Measurements from ENCODE around the gene CARD9. TPM values are rescaled to one million over a fixed set of nuclear protein-coding genes. Genes with fewer than 3 reads are reported as not detected.

The CARD9 gene
- total RNA-seq, 1 donor from 2014 or later, result 1.5 TPM

- no peak for DNase-seq (ENCODE audit: low read depth)
Observed at GRCh38 chr9:136335296-136336155, 37.9 kb downstream of the CARD9 start.

DNA sequence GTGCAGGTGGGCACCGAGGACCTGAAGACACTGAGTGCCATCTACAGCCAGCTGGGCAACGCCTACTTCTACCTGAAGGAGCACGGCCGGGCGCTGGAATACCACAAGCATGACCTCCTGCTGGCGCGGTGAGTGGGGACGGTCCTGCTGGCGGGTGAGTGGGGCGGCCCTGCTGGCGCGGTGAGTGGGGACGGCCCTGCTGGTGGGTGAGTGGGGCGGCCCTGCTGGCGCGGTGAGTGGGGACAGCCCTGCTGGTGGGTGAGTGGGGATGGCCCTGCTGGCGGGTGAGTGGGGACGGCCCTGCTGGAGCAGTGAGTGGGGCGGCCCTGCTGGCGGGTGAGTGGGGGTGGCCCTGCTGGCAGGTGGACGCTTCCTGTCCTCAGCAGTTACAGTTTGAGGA lies 38.9 kb downstream of the CARD9 start:
- DNase-seq (ENCODE audit: low read depth), result no peak

- DNase-seq (ENCODE audit: low read depth), result no peak
Observed at GRCh38 chr9:136333486-136333885, 40.0 kb downstream of the CARD9 start.

GRCh38 chr9:136333045-136333444 lies 40.4 kb downstream of the CARD9 start:
- no peak for DNase-seq (ENCODE audit: low read depth)

DNA sequence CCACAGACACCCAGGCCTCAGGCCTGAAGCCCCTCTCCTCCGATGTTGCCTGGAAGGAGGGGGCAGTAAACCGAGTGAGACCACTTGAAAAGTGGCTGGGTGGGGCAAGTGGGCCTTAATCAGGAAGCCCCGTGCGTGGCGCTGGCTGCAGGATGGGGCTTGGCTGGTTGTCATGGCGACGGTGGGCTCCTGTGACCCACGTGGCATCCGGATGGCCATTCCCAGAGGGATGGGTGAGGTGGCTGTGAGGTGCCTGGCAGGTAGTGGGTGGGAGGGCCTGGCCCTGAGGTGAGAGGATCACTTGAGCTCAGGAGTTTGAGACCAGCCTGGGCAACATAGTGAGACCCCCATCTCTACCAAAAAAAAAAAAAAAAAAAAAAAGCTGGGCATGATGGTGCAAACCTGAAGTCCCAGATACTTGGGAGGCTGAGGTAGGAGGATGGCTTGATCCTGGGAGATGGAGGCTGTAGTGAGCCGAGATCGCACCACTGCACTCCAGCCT lies 40.9 kb downstream of the CARD9 start:
- no peak for DNase-seq (ENCODE audit: low read depth)

DNA sequence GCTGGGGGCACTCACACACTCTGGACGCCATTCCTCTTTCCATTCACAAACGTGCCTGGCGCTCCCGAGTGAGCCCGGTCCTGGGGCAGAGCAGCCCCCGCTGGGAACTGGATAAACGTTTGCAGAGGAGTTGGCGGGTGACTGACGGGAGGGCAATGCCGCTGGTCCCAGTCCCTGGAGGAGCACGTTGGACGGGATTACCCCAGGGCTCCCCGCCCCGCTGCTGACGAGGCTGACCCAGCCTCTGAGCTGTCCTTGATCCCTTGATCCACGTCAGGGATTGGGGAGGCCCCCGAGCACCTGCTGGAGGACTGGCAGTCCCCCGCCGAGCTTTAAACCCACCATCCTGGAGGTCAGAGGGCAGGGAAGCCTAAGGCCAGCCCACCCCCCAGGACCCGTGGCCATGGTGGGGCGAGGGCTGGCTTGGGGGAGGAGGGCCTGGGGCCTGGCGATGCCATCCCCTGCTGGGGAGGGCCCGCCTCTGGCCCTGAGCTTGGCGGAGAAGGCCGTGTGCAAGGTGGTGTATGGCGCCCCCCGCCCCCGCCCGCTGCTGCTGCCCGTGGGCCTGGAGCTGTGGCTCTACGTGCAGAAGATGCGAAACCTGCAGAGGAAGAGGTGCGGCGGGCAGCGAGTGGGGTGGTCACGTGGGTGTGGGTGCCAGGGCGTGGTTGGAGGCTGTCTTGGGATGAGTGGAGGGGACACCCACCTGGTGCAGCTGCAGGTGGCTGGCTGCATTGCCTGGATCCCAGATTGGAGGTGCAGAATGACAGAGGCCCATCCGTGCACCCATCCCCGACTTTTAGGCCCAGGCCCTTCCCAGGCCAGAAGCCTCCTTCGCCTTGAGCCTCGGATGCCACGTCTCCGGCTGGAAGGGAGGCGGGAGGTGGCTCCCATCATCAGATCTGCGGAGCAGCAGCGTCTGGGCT lies 41.6 kb downstream of the CARD9 start:
- DNase-seq (ENCODE audit: low read depth), result no peak

DNA sequence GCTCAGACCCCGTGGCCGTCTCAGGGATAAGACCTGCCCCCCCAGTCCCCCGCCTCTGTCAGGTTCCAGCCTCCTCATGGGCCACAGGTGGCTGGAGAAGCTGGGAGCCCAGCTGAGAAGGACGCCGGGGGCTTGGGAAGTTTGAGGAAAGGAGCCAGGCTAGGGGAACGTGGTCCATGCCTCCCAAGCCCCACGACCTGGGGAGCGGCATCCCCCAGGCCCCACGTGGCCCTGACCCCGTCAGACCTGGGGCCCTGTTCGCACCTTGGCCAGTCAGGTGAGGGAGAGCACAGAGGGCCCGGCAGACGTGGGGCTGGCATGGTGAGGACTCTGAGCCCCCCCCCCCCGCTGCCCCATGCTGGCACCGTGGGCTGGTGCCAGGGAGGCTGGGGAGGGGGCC lies 42.4 kb downstream of the CARD9 start:
- no peak for DNase-seq (ENCODE audit: low read depth)

- DNase-seq (ENCODE audit: low read depth), result no peak
Observed at GRCh38 chr9:136330406-136330990, 43.0 kb downstream of the CARD9 start.

GRCh38 chr9:136329636-136330405 lies 43.6 kb downstream of the CARD9 start:
- no peak for DNase-seq (ENCODE audit: low read depth)

- no peak for DNase-seq (ENCODE audit: low read depth)
Observed at GRCh38 chr9:136329211-136329627, 44.2 kb downstream of the CARD9 start.

- no peak for DNase-seq (ENCODE audit: low read depth)
Observed at GRCh38 chr9:136328622-136329041, 44.8 kb downstream of the CARD9 start.

DNA sequence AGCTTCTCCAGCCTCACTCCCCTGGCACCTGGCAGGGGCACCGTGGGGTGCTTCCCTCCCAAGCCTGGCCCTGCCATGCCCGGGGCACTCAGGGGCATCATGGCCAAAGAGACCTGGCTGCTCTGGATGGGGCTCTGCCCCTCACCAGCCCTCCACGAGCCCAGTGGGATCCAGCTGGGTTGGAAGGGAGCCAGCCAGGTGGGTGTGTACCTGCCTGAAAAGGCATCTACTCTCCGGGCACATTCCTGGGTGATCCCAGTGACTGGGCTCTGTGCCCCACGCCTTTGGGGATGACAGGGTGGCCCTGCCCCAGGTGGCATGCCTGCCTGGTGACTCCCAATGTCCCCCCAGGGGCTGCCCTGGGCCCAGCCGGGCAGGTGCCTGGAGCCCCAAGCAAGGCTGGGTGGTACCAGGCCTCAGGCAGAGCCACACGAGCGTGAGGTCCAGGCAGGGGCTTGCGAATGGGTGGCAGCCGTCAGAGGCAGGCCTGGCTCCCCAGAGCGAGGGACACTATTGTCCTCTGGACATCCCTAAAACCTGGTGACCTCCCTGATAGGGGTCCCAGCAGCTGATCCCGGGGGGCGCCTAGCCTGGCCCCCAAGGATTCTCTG lies 45.4 kb downstream of the CARD9 start:
- DNase-seq (ENCODE audit: low read depth), result no peak

GRCh38 chr9:136327304-136327974 lies 46.0 kb downstream of the CARD9 start, which contains the start of gene GPSM1:
Gene GPSM1, plus strand, starts transcription at chr9:136327539. Its CDS starts 157 bp downstream, at chr9:136327696.
- no peak for DNase-seq (ENCODE audit: low read depth)

GRCh38 chr9:136326761-136327303 lies 46.6 kb downstream of the CARD9 start:
- no peak for DNase-seq (ENCODE audit: low read depth)

DNA sequence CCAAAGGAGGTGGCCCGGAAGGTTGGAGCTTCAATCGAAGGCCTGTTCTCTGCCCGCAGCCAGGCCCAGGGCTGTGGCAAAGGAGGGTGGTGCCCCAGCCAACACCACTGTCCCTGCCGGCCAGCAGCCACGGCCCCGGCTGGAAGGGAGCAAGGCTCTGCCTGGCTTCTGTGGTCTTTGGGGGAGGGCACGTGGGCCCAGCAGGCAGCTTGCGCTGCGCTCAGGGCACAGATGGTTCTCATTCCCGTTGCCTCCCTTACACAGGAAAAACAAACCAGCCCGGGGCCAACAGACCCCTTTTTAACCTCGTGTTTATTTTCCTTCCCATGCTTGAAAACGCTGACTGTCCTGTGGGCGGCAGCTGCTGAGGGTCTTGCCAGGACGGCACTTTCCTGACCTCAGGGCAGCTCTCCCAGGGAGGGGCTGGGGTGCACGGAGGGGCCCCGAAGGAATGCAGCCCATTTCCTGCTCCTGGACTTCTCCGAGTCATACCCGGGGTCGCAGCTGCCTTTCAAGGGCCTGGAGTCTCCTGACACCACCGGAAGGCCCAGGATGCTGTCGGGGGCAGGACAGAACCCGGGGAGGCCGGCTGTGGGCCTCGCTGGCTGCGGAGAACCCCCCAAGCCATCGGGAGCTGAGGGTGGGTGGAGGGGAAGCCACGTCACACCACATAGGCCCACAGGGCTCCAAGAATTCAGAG lies 47.3 kb downstream of the CARD9 start:
- DNase-seq (ENCODE audit: low read depth), result no peak

DNA sequence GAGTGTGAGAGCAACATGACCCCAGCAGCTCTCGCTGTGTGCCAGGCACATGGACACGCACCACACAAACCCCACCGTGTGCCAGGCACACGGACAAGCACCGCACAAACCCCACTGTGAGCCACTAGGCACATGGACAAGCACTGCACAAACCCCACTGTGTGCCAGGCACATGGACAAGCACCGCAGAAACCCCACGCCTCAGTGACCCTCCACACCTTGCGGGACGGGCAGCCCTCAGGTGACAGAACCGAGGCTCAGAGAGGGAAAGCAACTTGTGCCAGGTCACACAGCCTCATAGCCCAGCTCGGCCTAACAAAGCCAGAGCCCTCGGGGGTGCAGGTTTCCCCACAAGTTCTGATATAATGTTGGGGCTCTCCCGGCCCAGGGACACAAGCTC lies 48.1 kb downstream of the CARD9 start:
- DNase-seq (ENCODE audit: low read depth), result no peak

GRCh38 chr9:136324501-136325300 lies 48.8 kb downstream of the CARD9 start:
- no peak for DNase-seq (ENCODE audit: low read depth)

- no peak for DNase-seq (ENCODE audit: low read depth)
Observed at GRCh38 chr9:136323371-136323789, 50.1 kb downstream of the CARD9 start.

All from renal cortical epithelial cell (primary cell).